Neutrophil (primary cell): Measurements from ENCODE around the gene SPPL2A.

Experiments used
- H3K27ac ChIP-seq: fragments of 200-600 bp; sonication (generic); 2 replicates; pipeline ENCODE4 v1.5.1; 2016; ENCODE audit warnings: mild to moderate bottlenecking, moderate library complexity
- H3K27me3 ChIP-seq: fragments of 200-600 bp; sonication (generic); 2 replicates; pipeline ENCODE4 v1.6.0; 2016; ENCODE audit warnings: mild to moderate bottlenecking
- H3K36me3 ChIP-seq: fragments of 200-600 bp; sonication (generic); 2 replicates; pipeline ENCODE4 v1.5.1; 2017
- H3K4me1 ChIP-seq, 2 experiments: fragments of 200-600 bp in 1 of 2; sonication (generic) in 1 of 2; 1 replicate in 1 of 2; 2 replicates in 1 of 2; pipeline versions ENCODE4 v1.5.1 to v1.6.1; 2013 to 2016; ENCODE audit warnings: low read depth in 1 of 2, low read length in 1 of 2, mild to moderate bottlenecking in 1 of 2, moderate library complexity in 1 of 2; ENCODE audit not compliant: control insufficient read depth in 1 of 2, insufficient read depth in 1 of 2
- H3K4me3 ChIP-seq, 2 experiments: fragments of 200-600 bp in 1 of 2; sonication (generic) in 1 of 2; 1 replicate in 1 of 2; 2 replicates in 1 of 2; pipeline ENCODE4 v1.5.1; 2013 to 2016; ENCODE audit warnings: low read depth in 1 of 2, low read length in 1 of 2, mild to moderate bottlenecking in 1 of 2, moderate library complexity in 1 of 2
- H3K9me3 ChIP-seq: fragments of 200-600 bp; sonication (generic); 2 replicates; pipeline ENCODE4 v1.5.1; 2016
- TF ChIP-seq, protein P1 (sequence below): fragments of 200-600 bp; sonication (generic); IDR thresholded peaks from 2 replicates; pipeline ENCODE4 v1.5.1; 2016; ENCODE audit warnings: antibody characterized with exemption

SPPL2A gene

DNA sequence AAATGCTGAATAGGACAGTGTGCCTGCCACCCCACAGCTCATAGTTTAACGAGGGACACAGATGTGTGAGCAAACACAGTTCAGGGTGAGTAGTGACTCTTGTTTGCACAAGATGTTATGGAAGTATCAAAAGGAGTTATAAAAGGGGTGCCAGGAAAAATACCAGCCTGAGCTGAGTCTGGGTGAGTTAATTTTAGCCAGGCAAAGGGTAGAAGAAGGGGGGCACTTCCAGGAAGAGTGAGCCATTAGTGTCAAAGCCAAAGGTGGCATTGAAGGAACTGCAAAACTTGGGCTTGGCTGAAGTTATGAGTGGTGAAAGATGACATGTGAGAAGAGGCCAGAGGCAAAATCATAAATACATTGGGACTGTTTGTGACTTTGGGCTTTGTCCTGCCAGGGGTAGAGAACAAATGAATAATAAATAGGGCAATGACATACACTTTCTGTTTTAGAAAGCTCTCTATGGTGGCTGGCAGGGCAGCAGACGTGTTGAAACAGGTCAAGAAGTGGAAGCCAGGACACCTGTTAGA is 1.9 kb upstream of the SPPL2A start:
- peaks cover 11% of the 10 kb centered on the region for H3K27me3 ChIP-seq
- H3K4me3 ChIP-seq = no peak overlapping the region
- H3K27ac ChIP-seq = no peak overlapping the region
- no peaks in the 10 kb centered on the region for H3K9me3 ChIP-seq
- peaks cover 20 to 25% of the 10 kb centered on the region in 2 experiments for H3K4me1 ChIP-seq
- TF ChIP-seq, protein P1, sequence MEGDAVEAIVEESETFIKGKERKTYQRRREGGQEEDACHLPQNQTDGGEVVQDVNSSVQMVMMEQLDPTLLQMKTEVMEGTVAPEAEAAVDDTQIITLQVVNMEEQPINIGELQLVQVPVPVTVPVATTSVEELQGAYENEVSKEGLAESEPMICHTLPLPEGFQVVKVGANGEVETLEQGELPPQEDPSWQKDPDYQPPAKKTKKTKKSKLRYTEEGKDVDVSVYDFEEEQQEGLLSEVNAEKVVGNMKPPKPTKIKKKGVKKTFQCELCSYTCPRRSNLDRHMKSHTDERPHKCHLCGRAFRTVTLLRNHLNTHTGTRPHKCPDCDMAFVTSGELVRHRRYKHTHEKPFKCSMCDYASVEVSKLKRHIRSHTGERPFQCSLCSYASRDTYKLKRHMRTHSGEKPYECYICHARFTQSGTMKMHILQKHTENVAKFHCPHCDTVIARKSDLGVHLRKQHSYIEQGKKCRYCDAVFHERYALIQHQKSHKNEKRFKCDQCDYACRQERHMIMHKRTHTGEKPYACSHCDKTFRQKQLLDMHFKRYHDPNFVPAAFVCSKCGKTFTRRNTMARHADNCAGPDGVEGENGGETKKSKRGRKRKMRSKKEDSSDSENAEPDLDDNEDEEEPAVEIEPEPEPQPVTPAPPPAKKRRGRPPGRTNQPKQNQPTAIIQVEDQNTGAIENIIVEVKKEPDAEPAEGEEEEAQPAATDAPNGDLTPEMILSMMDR = no peak
- no peaks in the 10 kb centered on the region for H3K36me3 ChIP-seq

DNA sequence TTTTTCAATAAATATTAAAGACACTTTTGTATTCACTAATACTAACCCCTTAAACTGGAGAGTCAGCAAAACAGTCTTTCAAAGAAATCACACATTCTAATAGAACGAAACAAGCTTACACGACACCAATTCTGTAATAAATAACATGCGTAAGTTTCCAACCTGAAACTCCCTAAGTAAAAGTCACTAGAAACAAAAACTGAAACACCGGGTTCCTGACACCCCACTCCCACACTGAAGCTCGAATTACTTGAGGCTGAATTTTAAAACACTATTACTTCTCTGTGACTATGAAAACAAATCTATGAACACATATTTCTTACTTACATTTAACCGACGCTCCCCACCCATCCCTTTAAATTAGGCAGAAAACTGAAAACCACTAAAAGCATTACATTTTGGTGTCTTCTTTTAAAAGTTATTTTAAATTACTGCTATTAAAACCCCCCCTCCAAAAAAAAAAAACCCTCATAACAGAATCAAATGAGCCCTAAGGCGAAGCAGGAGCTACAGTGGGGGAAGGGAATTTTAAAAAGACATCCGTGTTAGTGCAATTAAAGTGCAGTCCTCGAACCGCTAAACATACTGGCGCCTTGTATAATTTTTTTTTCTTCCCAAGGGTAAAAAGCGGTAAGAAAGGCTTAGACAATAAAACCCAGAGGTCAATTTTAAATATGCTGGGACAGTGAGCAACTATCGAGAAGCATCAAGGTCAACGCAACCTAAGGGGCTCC is 878 bp downstream of the SPPL2A start:
- no peaks in the 10 kb centered on the region for H3K36me3 ChIP-seq
- peak overlapping the region; percentile 60 to 88 for H3K4me3 ChIP-seq
- peak overlapping the region; percentile 96 for H3K27ac ChIP-seq
- peaks cover 20 to 25% of the 10 kb centered on the region in 2 experiments for H3K4me1 ChIP-seq
- no peaks in the 10 kb centered on the region for H3K9me3 ChIP-seq
- TF ChIP-seq, protein P1 = no peak
- H3K27me3 ChIP-seq = peaks cover 11% of the 10 kb centered on the region

DNA sequence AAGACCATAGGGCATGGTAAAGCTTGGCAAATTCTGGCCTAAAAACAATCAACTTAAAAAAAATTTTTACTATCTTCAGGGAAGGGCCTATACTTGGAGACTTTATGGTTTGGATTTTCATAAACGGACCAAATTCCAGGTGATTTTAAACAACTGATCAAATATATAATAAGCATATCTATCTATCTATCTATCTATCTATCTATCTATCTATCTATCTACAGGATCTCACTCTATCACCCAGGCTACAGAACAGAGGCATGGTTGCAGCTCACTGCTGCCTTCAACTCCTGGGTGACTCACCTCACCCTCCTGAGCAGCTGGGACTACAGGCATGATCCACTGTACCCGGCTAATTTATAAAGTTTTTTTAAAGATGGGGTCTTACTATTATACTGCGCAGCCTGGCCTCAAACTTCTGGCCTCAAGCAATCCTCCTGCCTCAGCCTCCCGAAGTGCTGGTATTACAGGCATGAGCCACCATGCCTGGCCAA is 6.7 kb downstream of the SPPL2A start:
- Histone ChIP-seq H3K27ac (no peak overlapping the region), H3K4me3 (no peak overlapping the region), H3K27me3 (no peaks in the 10 kb centered on the region), H3K36me3 (peaks cover 4% of the 10 kb centered on the region), H3K4me1 (peaks cover 4 to 9% of the 10 kb centered on the region in 2 experiments), H3K9me3 (no peaks in the 10 kb centered on the region)
- TF ChIP-seq, protein P1 = no peak

DNA sequence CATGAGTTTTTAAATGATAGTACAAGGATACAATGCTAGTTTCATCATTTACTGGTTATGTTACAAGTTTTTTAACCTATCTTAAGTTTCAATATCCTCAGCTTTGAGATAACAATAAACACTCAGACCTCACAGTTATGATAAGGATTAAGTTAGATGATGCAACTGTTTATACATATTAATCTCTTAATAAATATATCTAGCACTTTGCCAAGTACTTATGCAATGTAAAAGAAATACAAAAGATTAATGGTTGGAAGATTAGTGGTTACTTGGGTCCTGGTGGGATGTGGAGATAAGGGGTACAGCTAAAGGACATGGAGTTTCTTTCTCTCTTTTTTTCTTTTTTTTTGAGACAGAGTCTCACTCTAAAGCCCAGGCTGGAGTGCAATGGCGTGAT is 12.0 kb downstream of the SPPL2A start:
- TF ChIP-seq, protein P1 = no peak
- H3K27ac ChIP-seq = no peak overlapping the region
- no peaks in the 10 kb centered on the region for H3K4me1 ChIP-seq
- H3K36me3 ChIP-seq = peaks cover 23% of the 10 kb centered on the region
- no peak overlapping the region for H3K4me3 ChIP-seq
- H3K9me3 ChIP-seq = no peaks in the 10 kb centered on the region
- no peaks in the 10 kb centered on the region for H3K27me3 ChIP-seq

DNA sequence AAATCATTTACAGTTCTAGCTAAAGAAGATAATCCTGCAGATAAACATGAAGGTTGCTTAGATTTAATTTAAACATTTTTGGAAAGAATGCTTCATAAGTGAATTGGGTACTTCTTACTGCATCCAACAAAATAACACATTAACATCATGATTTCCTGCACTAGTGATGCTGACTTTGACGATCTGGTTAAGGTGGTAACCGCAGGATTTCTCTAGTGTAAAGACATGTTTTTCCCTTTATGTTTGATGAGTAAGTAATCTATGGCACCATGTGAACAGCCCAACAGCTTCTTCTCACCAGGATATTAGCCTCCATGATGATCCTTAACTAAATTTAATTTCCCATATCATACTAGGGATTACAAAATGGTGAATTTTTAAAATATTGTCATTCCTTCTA is 14.1 kb downstream of the SPPL2A start:
- Histone ChIP-seq H3K27ac (no peak overlapping the region), H3K9me3 (no peaks in the 10 kb centered on the region), H3K4me1 (no peaks in the 10 kb centered on the region), H3K27me3 (no peaks in the 10 kb centered on the region), H3K36me3 (peaks cover 43% of the 10 kb centered on the region), H3K4me3 (no peak overlapping the region)
- TF ChIP-seq, protein P1 = no peak
